Endothelial cell of umbilical vein (primary cell): ENCODE results near the gene SUOX. TPM values are rescaled to one million over a fixed set of nuclear protein-coding genes. Genes with fewer than 3 reads are reported as not detected.

ENCODE experiments used
- BruUV-seq: library from RNA; stranded (reverse); fragments of 400-500 nt; replicated peaks from 2 replicates; lab custom pipeline; 2021; lab: Mats Ljungman, UMichigan
- CTCF ChIA-PET: fragments of 300-600, 350-600 bp; sonication (Branson Sonifier 250); formaldehyde crosslinking; loops from one replicate; lab custom pipeline; 2021; ENCODE audit warnings: antibody characterized with exemption, inconsistent platforms; lab: Charles Lee
- POLR2A ChIA-PET: fragments of 300-600, 350-600 bp; sonication (Branson Sonifier 250); formaldehyde crosslinking; loops from one replicate; lab custom pipeline; 2021; ENCODE audit warnings: antibody characterized with exemption, inconsistent platforms; lab: Charles Lee
- DNase-seq: peaks from one replicate; pipeline ENCODE4 v3.0.0-alpha.2; 2011; ENCODE audit warnings: low read depth, low spot score
- FAIRE-seq: peaks from 2 replicates; lab custom pipeline; 2011; peaks lifted over from hg19 to GRCh38; lab: Jason Lieb, UNC
- H2AFZ ChIP-seq: 2 replicates; pipeline ENCODE4 v1.6.0; 2012; ENCODE audit warnings: low read depth, low read length, control low read depth, inconsistent platforms
- H3K27ac ChIP-seq: 2 replicates; pipeline ENCODE4 v1.5.1; 2011; ENCODE audit warnings: low read depth, mild to moderate bottlenecking, control low read depth, low read length, moderate library complexity; ENCODE audit not compliant: insufficient read depth
- H3K27me3 ChIP-seq, 2 experiments: 2 replicates each; pipeline versions ENCODE4 v1.6.0 to v1.6.1; 2011; ENCODE audit warnings: low read length in 2 of 2, mixed read lengths in 1 of 2; ENCODE audit not compliant: control insufficient read depth in 2 of 2, insufficient read depth in 2 of 2
- H3K36me3 ChIP-seq, 2 experiments: 2 replicates in 1 of 2; 3 replicates in 1 of 2; pipeline ENCODE4 v1.5.1; 2011; ENCODE audit warnings: low read length in 2 of 2, mild to moderate bottlenecking in 1 of 2, moderate library complexity in 1 of 2; ENCODE audit not compliant: control insufficient read depth in 2 of 2, insufficient read depth in 2 of 2; ENCODE audit errors: extremely low read depth in 1 of 2
- H3K4me1 ChIP-seq: 3 replicates; pipeline ENCODE4 v1.5.1; 2011; ENCODE audit warnings: mild to moderate bottlenecking, low read length; ENCODE audit not compliant: control insufficient read depth, insufficient read depth; ENCODE audit errors: extremely low read depth
- H3K4me2 ChIP-seq: 2 replicates; pipeline ENCODE4 v1.6.1; 2011; ENCODE audit warnings: low read length, control low read depth, mixed read lengths; ENCODE audit not compliant: insufficient read depth
- H3K4me3 ChIP-seq, 3 experiments: fragments of 200-600 bp in 1 of 3; sonication (generic), shearing (Covaris generic) in 1 of 3; replicated peaks in 1 of 3; 2 replicates each; pipeline ENCODE4 v1.5.1; 2011 to 2016; ENCODE audit warnings: control low read depth in 3 of 3, low read length in 3 of 3, mild to moderate bottlenecking in 2 of 3, inconsistent platforms in 1 of 3, low read depth in 1 of 3, moderate library complexity in 1 of 3; ENCODE audit not compliant: insufficient read depth in 1 of 3
- H3K79me2 ChIP-seq: 2 replicates; pipeline ENCODE4 v1.6.0; 2012; ENCODE audit warnings: low read length, inconsistent platforms; ENCODE audit not compliant: control insufficient read depth, insufficient read depth
- H3K9ac ChIP-seq: replicated peaks from 2 replicates; pipeline ENCODE3; 2011; ENCODE audit warnings: low read length, control low read depth; ENCODE audit not compliant: insufficient read depth; ENCODE audit errors: extremely low read depth
- H3K9me1 ChIP-seq: replicated peaks from 3 replicates; pipeline ENCODE4 v1.6.0; 2011; ENCODE audit warnings: mild to moderate bottlenecking, low read length; ENCODE audit not compliant: control insufficient read depth, insufficient read depth; ENCODE audit errors: extremely low read depth
- H3K9me3 ChIP-seq: replicated peaks from 2 replicates; pipeline ENCODE4 v1.5.1; 2012; ENCODE audit warnings: low read length, inconsistent platforms; ENCODE audit not compliant: control insufficient read depth, insufficient read depth
- H4K20me1 ChIP-seq: replicated peaks from 2 replicates; pipeline ENCODE3; 2011; ENCODE audit warnings: mild to moderate bottlenecking, low read length; ENCODE audit not compliant: control insufficient read depth, insufficient read depth; ENCODE audit errors: extremely low read depth
- EZH2 ChIP-seq: IDR thresholded peaks from 2 replicates; pipeline ENCODE4 v1.6.1; 2012; ENCODE audit warnings: borderline replicate concordance, low read depth, mild to moderate bottlenecking, moderate library complexity, low read length, inconsistent platforms; ENCODE audit not compliant: severe bottlenecking
- FOS ChIP-seq: IDR thresholded peaks from 2 replicates; pipeline ENCODE4 v1.6.1; 2011; ENCODE audit warnings: mild to moderate bottlenecking, low read length, moderate library complexity, borderline replicate concordance; ENCODE audit not compliant: insufficient read depth
- GATA2 ChIP-seq: IDR thresholded peaks from 2 replicates; pipeline ENCODE4 v1.7.0; 2011; ENCODE audit warnings: low read depth, mild to moderate bottlenecking, moderate library complexity, mixed read lengths, low read length; ENCODE audit not compliant: insufficient read length, insufficient read depth
- JUN ChIP-seq: IDR thresholded peaks from 2 replicates; pipeline ENCODE4 v1.6.1; 2011; ENCODE audit warnings: borderline replicate concordance, low read depth; ENCODE audit not compliant: insufficient read length, insufficient read depth
- MYC ChIP-seq: IDR thresholded peaks from one replicate; pipeline ENCODE4 v1.6.1; 2011; ENCODE audit warnings: mild to moderate bottlenecking, low read depth, low read length
- POLR2A ChIP-seq: IDR thresholded peaks from 2 replicates; pipeline ENCODE4 v1.6.1; 2012; ENCODE audit warnings: low read depth, mild to moderate bottlenecking, control low read depth, low read length
- POLR2AphosphoS5 ChIP-seq: IDR thresholded peaks from 2 replicates; pipeline ENCODE4 v1.6.1; 2012; ENCODE audit warnings: low read depth, mild to moderate bottlenecking, control low read depth, low read length, moderate library complexity; ENCODE audit not compliant: insufficient read depth
- dilution Hi-C: fragments of 300-500 bp; cut with MboI; formaldehyde crosslinking; loops from one replicate; pipeline ENCODE4 v1.15.0; 2019; ENCODE audit warnings: low sequenced_read_pairs; ENCODE audit not compliant: extremely low pct_ligation_motif_present
- intact Hi-C: fragments of 100-400 bp; cut with micrococcal nuclease; formaldehyde crosslinking; loops from one replicate; pipeline ENCODE4 v1.10.0; 2022
- polyA plus RNA-seq, 4 experiments: library from polyadenylated mRNA; depleted of rRNA in 3 of 4; stranded (reverse) in 3 of 4; unstranded in 1 of 4; fragments of >200 nt; gene quantifications; 2 replicates each; pipeline versions ENCODE4 v1.2.1 to v1.2.3, GENCODE V29; 2011 to 2012; ENCODE audit warnings: missing spikeins in 1 of 4
- total RNA-seq: library from RNA; stranded (reverse); gene quantifications from 2 replicates; pipeline ENCODE4 v1.2.3, GENCODE V29; 2021
- TF ChIP-seq, protein P1 (sequence below), 2 donors: IDR thresholded peaks; 1 replicate in 1 of 2; 2 replicates in 1 of 2; pipeline ENCODE4 v1.5.1; 2011; ENCODE audit warnings: low read length in 2 of 2, mild to moderate bottlenecking in 2 of 2, moderate library complexity in 2 of 2, control low read depth in 1 of 2, inconsistent platforms in 1 of 2, low read depth in 1 of 2; ENCODE audit not compliant: insufficient read depth in 1 of 2; ENCODE audit errors: extremely low read depth in 1 of 2
- TF ChIP-seq, protein P2 (sequence below): IDR thresholded peaks from 2 replicates; pipeline ENCODE4 v1.6.1; 2011; ENCODE audit not compliant: insufficient read depth, insufficient read length

The SUOX gene
- total and polyA plus RNA-seq, 2 donors (not counting 3 experiments of a cell fraction or from before 2014, with no cell fraction given) = 24.3 to 31.4 TPM

DNA sequence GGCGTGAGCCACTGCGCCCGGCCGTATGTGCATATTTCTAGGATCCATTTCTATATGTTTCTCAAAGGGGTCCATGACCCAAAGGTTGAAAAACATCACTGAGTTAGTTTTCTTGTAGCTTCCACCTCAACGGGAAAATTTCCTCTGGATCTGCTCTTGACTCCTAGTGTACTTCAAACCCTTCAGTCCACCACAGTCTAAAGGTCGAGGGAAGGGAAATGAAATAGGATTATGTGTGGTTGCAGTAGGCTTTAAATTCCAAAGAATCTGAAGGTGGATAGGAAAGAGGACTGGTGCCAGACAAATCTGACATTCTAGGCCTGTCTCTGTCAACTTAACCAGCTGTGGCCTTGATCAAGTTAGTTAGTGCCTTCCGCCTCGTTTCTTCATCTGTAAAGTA lies 1.7 kb upstream of the SUOX start:
- no peak overlapping the region for H2AFZ ChIP-seq
- no peaks in the 10 kb centered on the region for H3K9me3 ChIP-seq
- POLR2A ChIA-PET = interaction anchor here (0.6 kb wide), 1 partner anchor 166 kb away, joined by 8 read pairs; the partner anchor contains the start of gene DNAJC14
- no TSS peak for BruUV-seq
- H3K9me1 ChIP-seq = no peaks in the 10 kb centered on the region
- FAIRE-seq (no peak), DNase-seq (no peak)
- H3K27ac ChIP-seq = no peak overlapping the region
- no peak overlapping the region for H3K4me3 ChIP-seq
- H3K4me2 ChIP-seq = no peak overlapping the region
- H3K4me1 ChIP-seq = peaks cover 10% of the 10 kb centered on the region
- H3K27me3 ChIP-seq = no peaks in the 10 kb centered on the region
- H4K20me1 ChIP-seq = no peaks in the 10 kb centered on the region
- CTCF ChIA-PET = interaction anchor here (0.8 to 7.7 kb wide), 26 partner anchors 10 to 256 kb away, joined by 3 to 295 read pairs (median 8); partner anchors contain the start of genes DGKA, ORMDL2, PA2G4 and RAB5B
- intact Hi-C loops = no loop called here
- no peaks in the 10 kb centered on the region for H3K79me2 ChIP-seq
- peaks cover 17 to 23% of the 10 kb centered on the region in 2 experiments for H3K36me3 ChIP-seq
- TF ChIP-seq, protein P1, sequence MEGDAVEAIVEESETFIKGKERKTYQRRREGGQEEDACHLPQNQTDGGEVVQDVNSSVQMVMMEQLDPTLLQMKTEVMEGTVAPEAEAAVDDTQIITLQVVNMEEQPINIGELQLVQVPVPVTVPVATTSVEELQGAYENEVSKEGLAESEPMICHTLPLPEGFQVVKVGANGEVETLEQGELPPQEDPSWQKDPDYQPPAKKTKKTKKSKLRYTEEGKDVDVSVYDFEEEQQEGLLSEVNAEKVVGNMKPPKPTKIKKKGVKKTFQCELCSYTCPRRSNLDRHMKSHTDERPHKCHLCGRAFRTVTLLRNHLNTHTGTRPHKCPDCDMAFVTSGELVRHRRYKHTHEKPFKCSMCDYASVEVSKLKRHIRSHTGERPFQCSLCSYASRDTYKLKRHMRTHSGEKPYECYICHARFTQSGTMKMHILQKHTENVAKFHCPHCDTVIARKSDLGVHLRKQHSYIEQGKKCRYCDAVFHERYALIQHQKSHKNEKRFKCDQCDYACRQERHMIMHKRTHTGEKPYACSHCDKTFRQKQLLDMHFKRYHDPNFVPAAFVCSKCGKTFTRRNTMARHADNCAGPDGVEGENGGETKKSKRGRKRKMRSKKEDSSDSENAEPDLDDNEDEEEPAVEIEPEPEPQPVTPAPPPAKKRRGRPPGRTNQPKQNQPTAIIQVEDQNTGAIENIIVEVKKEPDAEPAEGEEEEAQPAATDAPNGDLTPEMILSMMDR (IDR thresholded peaks at IDR 0.05; ENCODE audit: extremely low read depth in 1 of 2, insufficient read depth in 1 of 2, low read depth in 1 of 2, low read length in 2 of 2) = no peak
- TF ChIP-seq JUN = no peak
- TF ChIP-seq EZH2 = no peak
- no peak for TF ChIP-seq POLR2AphosphoS5
- TF ChIP-seq, protein P2, sequence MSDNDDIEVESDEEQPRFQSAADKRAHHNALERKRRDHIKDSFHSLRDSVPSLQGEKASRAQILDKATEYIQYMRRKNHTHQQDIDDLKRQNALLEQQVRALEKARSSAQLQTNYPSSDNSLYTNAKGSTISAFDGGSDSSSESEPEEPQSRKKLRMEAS = no peak
- no peak for TF ChIP-seq FOS
- TF ChIP-seq MYC = no peak
- TF ChIP-seq POLR2A = no peak
- TF ChIP-seq GATA2 = no peak
- H3K9ac ChIP-seq = no peak overlapping the region
- dilution Hi-C loops = no loop called here
